GM12878 (cell line): ENCODE results near the gene GPRC5C.

ENCODE experiments used
- CEBPB ChIP-seq, 2 experiments: fragments of 150-350 bp in 1 of 2; IDR thresholded peaks; 2 replicates each; pipeline ENCODE4 v1.6.1; 2012 to 2014; ENCODE audit warnings: low read depth in 2 of 2, low read length in 2 of 2, borderline replicate concordance in 1 of 2, inconsistent platforms in 1 of 2
- EZH2 ChIP-seq: IDR thresholded peaks from 2 replicates; pipeline ENCODE4 v1.6.1; 2012; ENCODE audit warnings: low read depth, mild to moderate bottlenecking, control low read depth, inconsistent platforms, low read length, borderline replicate concordance; ENCODE audit not compliant: control insufficient read depth
- NFIC ChIP-seq: IDR thresholded peaks from 2 replicates; pipeline ENCODE4 v1.6.1; 2012; ENCODE audit warnings: low read depth, mild to moderate bottlenecking, inconsistent platforms, low read length, moderate library complexity
- ZNF384 ChIP-seq: IDR thresholded peaks from 2 replicates; pipeline ENCODE4 v1.6.1; 2012; ENCODE audit warnings: low read depth, mild to moderate bottlenecking, low read length, improper control_type of control experiment, borderline replicate concordance
- TF ChIP-seq, protein P1 (sequence below), 3 experiments: IDR thresholded peaks in 2 of 3; conservative IDR thresholded peaks in 1 of 3; 2 replicates each; pipeline ENCODE4 v1.5.1; 2011; ENCODE audit warnings: low read depth in 3 of 3, low read length in 3 of 3, mild to moderate bottlenecking in 3 of 3, control low read depth in 2 of 3, moderate library complexity in 2 of 3, inconsistent platforms in 1 of 3, mixed read lengths in 1 of 3; ENCODE audit not compliant: control insufficient read depth in 2 of 3, insufficient read depth in 1 of 3; ENCODE audit errors: extremely low read depth in 1 of 3
- TF ChIP-seq, protein P2 (sequence below): IDR thresholded peaks from 2 replicates; pipeline ENCODE4 v1.6.1; 2012; ENCODE audit warnings: low read depth, low read length, improper control_type of control experiment

DNA sequence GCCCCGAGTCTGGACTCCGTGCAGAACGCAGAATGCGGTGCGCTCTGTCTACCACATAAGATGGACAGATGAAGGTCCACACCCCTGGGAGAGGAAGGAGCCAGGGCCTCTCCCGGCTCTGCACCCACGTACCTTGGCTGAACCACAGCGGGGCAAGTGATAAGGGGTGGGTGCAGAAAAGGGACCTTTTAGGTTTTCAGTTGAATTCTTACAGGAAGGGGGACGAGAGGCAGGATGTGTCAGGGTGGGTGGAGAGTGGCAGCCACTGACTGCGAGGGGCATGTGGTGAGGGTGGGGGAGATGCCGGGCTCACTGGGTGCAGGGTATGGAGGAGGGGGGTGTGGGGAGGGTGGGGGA, 34.9 kb downstream of the GPRC5C start:
- no peak for TF ChIP-seq EZH2
- TF ChIP-seq, protein P1, sequence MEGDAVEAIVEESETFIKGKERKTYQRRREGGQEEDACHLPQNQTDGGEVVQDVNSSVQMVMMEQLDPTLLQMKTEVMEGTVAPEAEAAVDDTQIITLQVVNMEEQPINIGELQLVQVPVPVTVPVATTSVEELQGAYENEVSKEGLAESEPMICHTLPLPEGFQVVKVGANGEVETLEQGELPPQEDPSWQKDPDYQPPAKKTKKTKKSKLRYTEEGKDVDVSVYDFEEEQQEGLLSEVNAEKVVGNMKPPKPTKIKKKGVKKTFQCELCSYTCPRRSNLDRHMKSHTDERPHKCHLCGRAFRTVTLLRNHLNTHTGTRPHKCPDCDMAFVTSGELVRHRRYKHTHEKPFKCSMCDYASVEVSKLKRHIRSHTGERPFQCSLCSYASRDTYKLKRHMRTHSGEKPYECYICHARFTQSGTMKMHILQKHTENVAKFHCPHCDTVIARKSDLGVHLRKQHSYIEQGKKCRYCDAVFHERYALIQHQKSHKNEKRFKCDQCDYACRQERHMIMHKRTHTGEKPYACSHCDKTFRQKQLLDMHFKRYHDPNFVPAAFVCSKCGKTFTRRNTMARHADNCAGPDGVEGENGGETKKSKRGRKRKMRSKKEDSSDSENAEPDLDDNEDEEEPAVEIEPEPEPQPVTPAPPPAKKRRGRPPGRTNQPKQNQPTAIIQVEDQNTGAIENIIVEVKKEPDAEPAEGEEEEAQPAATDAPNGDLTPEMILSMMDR (IDR thresholded peaks at IDR 0.05 in 2 of 3, conservative IDR thresholded peaks at IDR 0.05 in 1 of 3; ENCODE audit: control insufficient read depth in 2 of 3, extremely low read depth in 1 of 3, insufficient read depth in 1 of 3, low read depth in 3 of 3, low read length in 3 of 3) = no peak
- TF ChIP-seq NFIC = no peak
- TF ChIP-seq, protein P2, sequence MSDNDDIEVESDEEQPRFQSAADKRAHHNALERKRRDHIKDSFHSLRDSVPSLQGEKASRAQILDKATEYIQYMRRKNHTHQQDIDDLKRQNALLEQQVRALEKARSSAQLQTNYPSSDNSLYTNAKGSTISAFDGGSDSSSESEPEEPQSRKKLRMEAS = no peak
- no peak for TF ChIP-seq CEBPB (IDR thresholded peaks at IDR 0.05; ENCODE audit: borderline replicate concordance in 1 of 2, low read depth in 2 of 2, low read length in 2 of 2)
- no peak for TF ChIP-seq ZNF384
